RWPE2 (cell line): Measurements from ENCODE around the gene MFAP5.
"Not testable (repeated sequence)": the region's sequence is repeated elsewhere in the genome, so short reads cannot be mapped to it uniquely, and the experiment has no call there.

ENCODE experiments used
- ATAC-seq: fragments of 200-7000 bp; cut with Tn5 transposase; 3 replicates; pipeline ENCODE4 v1.9.1; 2021; ENCODE audit warnings: low read depth
- DNase-seq: peaks from one replicate; pipeline ENCODE4 v3.0.0-alpha.2; 2020; ENCODE audit warnings: low spot score
- H3K27ac ChIP-seq: fragments of 450-650 bp; 2 replicates; pipeline ENCODE4 v1.5.1; 2017; ENCODE audit warnings: mild to moderate bottlenecking; ENCODE audit not compliant: poor library complexity, severe bottlenecking
- H3K27me3 ChIP-seq: fragments of 250-450 bp; sonication (Bioruptor Pico); 2 replicates; pipeline ENCODE4 v1.5.1; 2021; ENCODE audit warnings: mild to moderate bottlenecking, moderate library complexity; ENCODE audit not compliant: insufficient read depth, poor library complexity, severe bottlenecking
- H3K36me3 ChIP-seq: fragments of 250-450 bp; sonication (Bioruptor Pico); 2 replicates; pipeline ENCODE4 v1.5.1; 2020; ENCODE audit warnings: low read depth, mild to moderate bottlenecking, moderate library complexity
- H3K4me1 ChIP-seq: fragments of 250-450 bp; sonication (Bioruptor Pico); 2 replicates; pipeline ENCODE4 v1.5.1; 2021; ENCODE audit warnings: mild to moderate bottlenecking, moderate library complexity; ENCODE audit not compliant: insufficient read depth, poor library complexity, severe bottlenecking
- H3K4me3 ChIP-seq: fragments of 250-450 bp; sonication (Bioruptor Pico); 2 replicates; pipeline ENCODE4 v1.5.1; 2021; ENCODE audit warnings: mild to moderate bottlenecking, moderate library complexity; ENCODE audit not compliant: severe bottlenecking
- H3K9me3 ChIP-seq: fragments of 250-450 bp; sonication (Bioruptor Pico); 2 replicates; pipeline ENCODE4 v1.5.1; 2021; ENCODE audit warnings: mild to moderate bottlenecking, moderate library complexity; ENCODE audit not compliant: severe bottlenecking
- TF ChIP-seq, protein P1 (sequence below): fragments of 450-650 bp; IDR thresholded peaks from one replicate; pipeline ENCODE4 v1.5.1; 2017; ENCODE audit warnings: mild to moderate bottlenecking, moderate library complexity; ENCODE audit not compliant: poor library complexity, severe bottlenecking

The MFAP5 gene

DNA sequence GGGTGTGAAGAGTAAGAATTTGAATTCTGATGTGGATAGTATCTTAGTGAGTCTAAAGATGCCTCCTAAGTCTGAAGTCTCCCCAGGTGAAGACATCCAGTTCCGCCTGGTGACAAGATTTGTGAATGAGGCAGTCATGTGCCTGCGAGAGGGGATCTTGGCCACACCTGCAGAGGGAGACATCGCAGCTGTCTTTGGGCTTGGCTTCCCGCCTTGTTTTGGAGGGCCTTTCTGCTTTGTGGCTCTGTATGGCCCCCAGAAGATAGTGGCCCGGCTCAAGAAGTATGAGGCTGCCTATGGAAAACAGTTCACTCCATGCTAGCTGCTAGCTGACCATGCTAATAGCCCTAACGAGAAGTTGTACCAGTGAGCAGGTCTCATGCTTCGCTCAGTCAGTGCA, 25.4 kb downstream of the MFAP5 start:
- Histone ChIP-seq H3K27ac (no peak overlapping the region), H3K27me3 (no peaks in the 10 kb centered on the region), H3K9me3 (no peaks in the 10 kb centered on the region), H3K4me1 (no peaks in the 10 kb centered on the region), H3K4me3 (no peak overlapping the region), H3K36me3 (no peaks in the 10 kb centered on the region)
- DNase-seq (no peak), ATAC-seq (no peak)
- TF ChIP-seq, protein P1, sequence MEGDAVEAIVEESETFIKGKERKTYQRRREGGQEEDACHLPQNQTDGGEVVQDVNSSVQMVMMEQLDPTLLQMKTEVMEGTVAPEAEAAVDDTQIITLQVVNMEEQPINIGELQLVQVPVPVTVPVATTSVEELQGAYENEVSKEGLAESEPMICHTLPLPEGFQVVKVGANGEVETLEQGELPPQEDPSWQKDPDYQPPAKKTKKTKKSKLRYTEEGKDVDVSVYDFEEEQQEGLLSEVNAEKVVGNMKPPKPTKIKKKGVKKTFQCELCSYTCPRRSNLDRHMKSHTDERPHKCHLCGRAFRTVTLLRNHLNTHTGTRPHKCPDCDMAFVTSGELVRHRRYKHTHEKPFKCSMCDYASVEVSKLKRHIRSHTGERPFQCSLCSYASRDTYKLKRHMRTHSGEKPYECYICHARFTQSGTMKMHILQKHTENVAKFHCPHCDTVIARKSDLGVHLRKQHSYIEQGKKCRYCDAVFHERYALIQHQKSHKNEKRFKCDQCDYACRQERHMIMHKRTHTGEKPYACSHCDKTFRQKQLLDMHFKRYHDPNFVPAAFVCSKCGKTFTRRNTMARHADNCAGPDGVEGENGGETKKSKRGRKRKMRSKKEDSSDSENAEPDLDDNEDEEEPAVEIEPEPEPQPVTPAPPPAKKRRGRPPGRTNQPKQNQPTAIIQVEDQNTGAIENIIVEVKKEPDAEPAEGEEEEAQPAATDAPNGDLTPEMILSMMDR = no peak

DNA sequence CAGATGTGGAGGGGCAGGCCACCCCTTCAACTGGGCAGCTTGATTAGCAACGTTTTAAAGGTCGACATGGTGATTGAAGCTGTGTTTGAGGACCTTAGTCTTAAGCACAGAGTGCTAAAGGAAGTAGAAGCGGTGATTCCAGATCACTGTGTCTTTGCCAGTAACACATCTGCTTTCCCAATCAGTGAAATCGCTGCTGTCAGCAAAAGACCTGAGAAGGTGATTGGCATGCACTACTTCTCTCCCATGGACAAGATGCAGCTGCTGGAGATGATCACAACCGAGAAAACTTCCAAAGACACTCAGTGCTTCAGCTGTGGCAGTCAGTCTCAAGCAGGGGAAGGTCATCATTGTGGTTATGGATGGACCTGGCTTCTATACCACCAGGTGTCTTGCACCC, 26.0 kb downstream of the MFAP5 start:
- H3K4me1 ChIP-seq = no peaks in the 10 kb centered on the region
- no peak overlapping the region for H3K27ac ChIP-seq
- H3K27me3 ChIP-seq = no peaks in the 10 kb centered on the region
- DNase-seq (no peak), ATAC-seq (no peak)
- no peaks in the 10 kb centered on the region for H3K9me3 ChIP-seq
- H3K4me3 ChIP-seq = no peak overlapping the region
- H3K36me3 ChIP-seq = no peaks in the 10 kb centered on the region
- TF ChIP-seq, protein P1 = no peak

DNA sequence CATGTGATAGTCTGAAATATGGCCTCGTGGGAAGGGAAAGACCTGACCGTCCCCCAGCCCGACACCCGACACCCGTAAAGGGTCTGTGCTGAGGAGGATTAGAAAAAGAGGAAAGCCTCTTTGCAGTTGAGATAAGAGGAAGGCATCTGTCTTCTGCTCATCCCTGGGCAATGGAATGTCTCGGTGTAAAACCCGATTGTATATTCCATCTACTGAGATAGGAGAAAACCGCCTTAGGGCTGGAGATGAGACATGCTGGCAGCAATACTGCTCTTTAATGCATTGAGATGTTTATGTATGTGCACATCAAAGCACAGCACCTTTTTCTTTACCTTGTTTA, 26.6 kb downstream of the MFAP5 start:
- not testable (repeated sequence) for H3K36me3 ChIP-seq, H3K4me3 ChIP-seq, H3K27ac ChIP-seq, H3K27me3 ChIP-seq, H3K4me1 ChIP-seq, H3K9me3 ChIP-seq, DNase-seq, ATAC-seq

DNA sequence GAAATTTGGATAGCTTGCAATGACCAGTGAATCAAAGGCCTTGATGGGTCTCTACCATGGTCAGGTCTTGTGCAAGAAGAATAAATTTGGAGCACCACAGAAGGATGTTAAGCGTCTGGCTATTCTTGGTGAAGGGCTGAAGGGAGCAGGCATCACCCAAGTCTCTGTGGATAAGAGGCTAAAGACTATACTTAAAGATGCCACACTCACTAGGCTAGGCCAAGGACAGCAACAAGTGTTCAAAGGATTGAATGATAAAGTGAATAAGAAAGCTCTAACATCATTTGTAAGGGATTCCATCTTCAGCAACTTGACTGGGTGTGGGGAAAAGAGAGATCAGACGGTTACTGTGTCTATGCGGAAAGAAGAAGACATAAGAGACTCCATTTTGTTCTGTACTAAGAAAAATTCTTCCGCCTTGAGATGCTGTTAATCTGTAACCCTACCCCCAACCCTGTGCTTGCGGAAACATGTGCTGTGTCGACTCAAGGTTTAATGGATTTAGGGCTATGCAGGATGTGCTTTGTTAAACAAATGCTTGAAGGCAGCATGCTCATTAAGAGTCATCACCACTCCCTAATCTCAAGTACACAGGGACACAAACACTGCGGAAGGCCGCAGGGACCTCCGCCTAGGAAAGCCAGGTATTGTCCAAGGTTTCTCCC, 27.2 kb downstream of the MFAP5 start:
- not testable (repeated sequence) for ATAC-seq, H3K27me3 ChIP-seq, H3K27ac ChIP-seq, DNase-seq, H3K36me3 ChIP-seq, H3K4me1 ChIP-seq, H3K4me3 ChIP-seq, H3K9me3 ChIP-seq

DNA sequence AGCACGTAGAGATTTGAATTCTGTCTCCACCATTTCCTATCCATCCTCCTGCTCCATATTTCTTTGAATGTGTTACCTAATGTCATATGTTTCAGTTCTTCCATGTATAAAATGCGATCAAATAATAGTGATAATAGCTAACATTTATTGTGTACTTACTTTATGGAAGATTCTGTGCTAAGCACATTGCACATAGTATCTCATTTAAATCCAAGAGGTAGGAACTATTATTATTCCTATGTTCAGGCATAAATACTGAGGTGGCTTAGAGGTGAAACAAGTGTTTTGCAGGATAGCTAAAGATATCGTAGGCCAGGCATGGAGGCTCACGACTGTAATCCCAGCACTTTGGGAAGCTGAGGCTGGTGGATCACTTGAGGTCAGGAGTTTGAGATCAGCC, 32.5 kb downstream of the MFAP5 start:
- Histone ChIP-seq H3K36me3 (no peaks in the 10 kb centered on the region), H3K27me3 (no peaks in the 10 kb centered on the region), H3K4me3 (no peak overlapping the region), H3K4me1 (no peaks in the 10 kb centered on the region), H3K27ac (no peak overlapping the region), H3K9me3 (no peaks in the 10 kb centered on the region)
- TF ChIP-seq, protein P1 = no peak
- DNase-seq (no peak), ATAC-seq (no peak)

DNA sequence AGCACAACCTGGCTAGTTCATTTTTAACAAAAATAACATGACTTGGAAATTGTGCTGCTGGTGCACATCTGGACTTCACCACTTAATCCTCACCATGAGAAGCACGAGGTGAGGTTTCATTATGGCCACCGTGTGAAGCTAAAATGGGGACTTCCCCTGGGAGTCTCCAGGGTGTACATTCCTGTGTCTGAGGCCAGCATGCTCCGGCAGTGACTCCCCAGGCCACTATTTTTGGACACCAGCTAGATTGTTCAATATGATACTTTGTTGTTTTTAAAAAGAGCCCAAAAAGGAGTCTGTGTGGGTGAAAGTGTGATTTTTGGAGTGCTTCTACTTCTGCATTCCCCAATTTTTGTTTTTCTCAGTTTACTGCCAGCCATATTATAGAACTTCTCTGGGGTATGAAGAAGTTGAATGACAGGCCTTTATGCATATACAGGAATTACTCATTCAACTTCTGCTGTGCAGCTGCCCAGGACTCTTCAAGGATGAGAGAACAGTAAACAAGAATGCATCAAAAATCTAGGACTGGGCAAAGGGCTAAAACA, 33.1 kb downstream of the MFAP5 start:
- Histone ChIP-seq H3K27ac (no peak overlapping the region), H3K27me3 (no peaks in the 10 kb centered on the region), H3K9me3 (no peaks in the 10 kb centered on the region), H3K4me3 (no peak overlapping the region), H3K4me1 (no peaks in the 10 kb centered on the region), H3K36me3 (no peaks in the 10 kb centered on the region)
- DNase-seq = no peak
- TF ChIP-seq, protein P1 = no peak
- no peak for ATAC-seq
